Activated CD4-positive, alpha-beta memory T cell treated with anti-CD3 and anti-CD28 coated beads, Interleukin-2, amount 10 ng/mL, durations not matched to agents 7 days and 5 days (primary cell): ENCODE results near the gene BCAS3. TPM values are rescaled to one million over a fixed set of nuclear protein-coding genes. Genes with fewer than 3 reads are reported as not detected.
"Not testable (repeated sequence)": the region's sequence is repeated elsewhere in the genome, so short reads cannot be mapped to it uniquely, and the experiment has no call there.

Experiments used
- CTCF ChIA-PET: fragments of 350-600 bp; sonication (Branson Sonifier 250); formaldehyde crosslinking; loops from one replicate; lab custom pipeline; 2021; ENCODE audit warnings: antibody characterized with exemption, inconsistent platforms; lab: Charles Lee
- POLR2A ChIA-PET: fragments of 350-600 bp; sonication (Branson Sonifier 250); formaldehyde crosslinking; loops from one replicate; lab custom pipeline; 2021; ENCODE audit warnings: antibody characterized with exemption; lab: Charles Lee
- DNase-seq: peaks from one replicate; pipeline ENCODE4 v3.0.0-alpha.2; 2020
- H3K27ac Mint-ChIP-seq: one replicate; pipeline ENCODE4 v1.8.0; 2021; ENCODE audit warnings: mild to moderate bottlenecking, mixed read lengths
- H3K27me3 Mint-ChIP-seq: one replicate; pipeline ENCODE4 v1.8.0; 2021; ENCODE audit warnings: mixed read lengths
- H3K36me3 Mint-ChIP-seq: one replicate; pipeline ENCODE4 v1.8.0; 2021; ENCODE audit warnings: low read depth, mixed read lengths
- H3K4me1 Mint-ChIP-seq: one replicate; pipeline ENCODE4 v1.8.0; 2021; ENCODE audit warnings: mixed read lengths
- H3K4me3 Mint-ChIP-seq: one replicate; pipeline ENCODE4 v1.8.0; 2021; ENCODE audit warnings: mild to moderate bottlenecking, mixed read lengths
- H3K9me3 Mint-ChIP-seq: one replicate; pipeline ENCODE4 v1.8.0; 2021; ENCODE audit warnings: mixed read lengths
- total RNA-seq, 2 experiments: library from RNA; stranded (reverse); gene quantifications; one replicate each; pipeline ENCODE4 v1.2.3, GENCODE V29; 2021

The BCAS3 gene
- total RNA-seq, 2 experiments from 2014 or later, result 16.2 to 19.8 TPM

DNA sequence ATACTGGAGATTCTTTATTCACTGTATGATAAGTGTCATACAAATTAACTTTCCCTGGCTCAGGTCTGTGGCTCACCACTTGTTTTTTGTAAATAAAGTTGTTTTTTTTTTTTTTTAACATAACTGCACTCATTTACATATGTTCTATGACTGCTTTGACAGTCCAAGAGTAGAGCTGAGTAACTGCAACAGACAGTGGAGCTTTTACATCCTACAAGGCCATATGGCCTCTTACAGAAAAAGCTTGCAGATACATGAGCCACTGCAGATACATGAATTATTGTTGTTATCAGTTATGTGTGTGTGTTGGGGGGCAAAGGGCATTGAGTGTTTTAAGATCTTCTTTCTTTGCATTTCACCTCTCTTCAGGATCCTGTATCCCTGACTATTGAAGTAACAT, 311.7 kb downstream of the BCAS3 start:
- CTCF ChIA-PET, result interaction anchor here (0.7 kb wide), 1 partner anchor 128 kb away, joined by 3 read pairs; no protein-coding TSS in a partner anchor
- H3K4me3 Mint-ChIP-seq, result no peak overlapping the region
- H3K27ac Mint-ChIP-seq, result no peak overlapping the region
- no peak for DNase-seq
- no peaks in the 10 kb centered on the region for H3K4me1 Mint-ChIP-seq
- H3K36me3 Mint-ChIP-seq, result no peaks in the 10 kb centered on the region
- no peaks in the 10 kb centered on the region for H3K27me3 Mint-ChIP-seq
- POLR2A ChIA-PET, result no interaction called here
- H3K9me3 Mint-ChIP-seq, result no peaks in the 10 kb centered on the region

DNA sequence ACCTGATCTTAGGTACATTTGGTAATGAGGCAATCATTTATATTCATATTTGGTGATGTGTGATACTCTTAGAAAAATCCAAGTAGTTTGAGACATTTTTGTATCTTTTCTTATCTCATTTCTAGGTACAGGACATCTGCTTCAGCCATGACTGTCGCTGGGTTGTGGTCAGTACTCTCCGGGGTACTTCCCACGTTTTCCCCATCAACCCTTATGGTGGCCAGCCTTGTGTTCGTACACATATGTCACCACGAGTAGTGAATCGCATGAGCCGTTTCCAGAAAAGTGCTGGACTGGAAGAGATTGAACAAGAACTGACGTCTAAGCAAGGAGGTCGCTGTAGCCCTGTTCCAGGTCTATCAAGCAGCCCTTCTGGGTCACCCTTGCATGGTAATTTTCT, 312.2 kb downstream of the BCAS3 start:
- Mint-ChIP-seq H3K9me3 (no peaks in the 10 kb centered on the region), H3K4me1 (no peaks in the 10 kb centered on the region), H3K27ac (no peak overlapping the region), H3K36me3 (no peaks in the 10 kb centered on the region), H3K27me3 (no peaks in the 10 kb centered on the region), H3K4me3 (no peak overlapping the region)
- ChIA-PET POLR2A (no interaction called here), CTCF (no interaction called here)
- DNase-seq, result no peak

DNA sequence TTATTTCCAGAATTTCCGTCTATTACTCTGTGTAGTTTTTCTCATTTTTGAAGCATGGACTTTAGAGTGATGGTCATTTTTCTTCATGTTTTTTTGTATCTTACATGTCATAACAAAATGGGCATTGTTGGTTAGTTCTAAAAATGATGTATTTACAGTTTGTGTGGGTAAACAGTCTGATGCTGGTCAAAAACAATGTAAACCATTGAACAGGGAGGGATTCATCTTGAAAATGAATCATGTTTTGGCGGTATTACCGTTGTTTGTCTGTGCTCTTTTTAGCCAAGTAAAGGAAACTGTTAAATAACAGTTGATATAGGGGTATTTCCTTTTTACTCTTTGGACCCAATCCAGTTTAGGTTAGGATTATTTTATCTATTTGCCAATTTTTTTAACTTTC, 315.8 kb downstream of the BCAS3 start:
- ChIA-PET CTCF (no interaction called here), POLR2A (no interaction called here)
- Mint-ChIP-seq H3K4me1 (no peaks in the 10 kb centered on the region), H3K4me3 (no peak overlapping the region), H3K36me3 (no peaks in the 10 kb centered on the region), H3K9me3 (no peaks in the 10 kb centered on the region), H3K27ac (no peak overlapping the region), H3K27me3 (no peaks in the 10 kb centered on the region)
- no peak for DNase-seq

DNA sequence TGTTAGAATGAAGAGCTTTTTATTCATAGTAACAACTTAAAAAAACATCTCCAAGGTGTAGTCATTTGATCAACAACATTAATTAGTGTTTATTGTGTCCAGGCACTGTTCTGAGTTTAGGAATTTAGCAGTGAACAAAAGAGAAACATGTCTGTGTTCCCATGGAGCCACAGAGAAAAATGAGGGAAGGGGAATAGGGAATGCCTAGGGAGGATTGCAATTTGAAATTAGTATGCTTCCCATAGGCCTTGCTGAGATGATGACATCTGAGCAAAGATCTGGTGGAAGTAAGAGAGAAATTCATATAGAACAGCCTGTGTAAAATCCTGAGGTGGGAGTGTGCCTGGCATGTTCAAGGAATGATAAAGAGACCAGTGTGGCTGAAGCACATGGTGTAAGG, 318.0 kb downstream of the BCAS3 start:
- ChIA-PET CTCF (no interaction called here), POLR2A (no interaction called here)
- H3K27me3 Mint-ChIP-seq, result peaks cover 2% of the 10 kb centered on the region
- no peak overlapping the region for H3K4me3 Mint-ChIP-seq
- H3K4me1 Mint-ChIP-seq, result no peaks in the 10 kb centered on the region
- H3K27ac Mint-ChIP-seq, result no peak overlapping the region
- no peaks in the 10 kb centered on the region for H3K36me3 Mint-ChIP-seq
- no peaks in the 10 kb centered on the region for H3K9me3 Mint-ChIP-seq
- no peak for DNase-seq

DNA sequence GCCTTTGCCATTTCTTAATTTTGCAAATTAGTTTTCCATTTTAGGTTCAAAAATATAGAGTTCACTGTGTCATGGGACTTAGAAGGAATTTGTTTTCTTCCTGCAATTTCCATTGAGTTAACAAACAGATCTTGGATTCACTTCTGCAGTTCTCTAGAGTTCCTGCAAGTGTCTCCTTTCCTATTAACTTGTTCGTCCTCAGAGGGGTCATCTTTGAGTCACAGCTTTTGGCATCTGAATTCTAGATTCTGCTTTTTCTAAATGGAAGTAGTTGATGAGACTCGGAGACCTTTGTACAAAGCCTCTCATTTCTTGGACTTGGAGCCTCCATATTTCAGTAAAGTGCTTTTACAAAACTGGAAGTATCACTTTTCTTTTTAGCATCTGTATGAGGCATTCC, 323.3 kb downstream of the BCAS3 start:
- H3K4me3 Mint-ChIP-seq, result no peak overlapping the region
- no peak overlapping the region for H3K27ac Mint-ChIP-seq
- peaks cover 3% of the 10 kb centered on the region for H3K4me1 Mint-ChIP-seq
- peaks cover 2% of the 10 kb centered on the region for H3K36me3 Mint-ChIP-seq
- CTCF ChIA-PET, result interaction anchor here (0.9 to 3.6 kb wide), 7 partner anchors 29 to 412 kb away, joined by 3 to 19 read pairs (median 4); no protein-coding TSS in a partner anchor
- peaks cover 2% of the 10 kb centered on the region for H3K27me3 Mint-ChIP-seq
- POLR2A ChIA-PET, result no interaction called here
- DNase-seq, result no peak
- no peaks in the 10 kb centered on the region for H3K9me3 Mint-ChIP-seq

DNA sequence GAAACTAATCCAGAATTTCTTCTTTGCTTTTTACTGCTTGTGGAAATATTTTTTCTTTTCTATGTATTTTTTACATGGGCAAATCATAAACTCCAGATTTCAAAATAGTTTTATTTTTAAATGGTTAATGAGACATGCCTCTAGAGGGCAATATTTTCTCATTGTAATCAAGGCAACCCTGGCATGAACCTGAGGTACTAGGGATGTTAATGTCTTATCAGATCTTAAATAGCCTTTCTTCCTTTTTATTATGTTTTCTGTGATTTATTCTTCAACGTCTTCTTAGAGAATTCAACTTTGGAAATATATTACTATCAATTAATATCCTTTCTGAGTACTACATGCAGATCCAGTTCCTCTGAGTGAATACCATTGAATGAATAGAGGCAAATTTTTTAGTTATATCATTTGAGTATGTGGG, 324.7 kb downstream of the BCAS3 start:
- peaks cover 2% of the 10 kb centered on the region for H3K36me3 Mint-ChIP-seq
- POLR2A ChIA-PET, result no interaction called here

DNA sequence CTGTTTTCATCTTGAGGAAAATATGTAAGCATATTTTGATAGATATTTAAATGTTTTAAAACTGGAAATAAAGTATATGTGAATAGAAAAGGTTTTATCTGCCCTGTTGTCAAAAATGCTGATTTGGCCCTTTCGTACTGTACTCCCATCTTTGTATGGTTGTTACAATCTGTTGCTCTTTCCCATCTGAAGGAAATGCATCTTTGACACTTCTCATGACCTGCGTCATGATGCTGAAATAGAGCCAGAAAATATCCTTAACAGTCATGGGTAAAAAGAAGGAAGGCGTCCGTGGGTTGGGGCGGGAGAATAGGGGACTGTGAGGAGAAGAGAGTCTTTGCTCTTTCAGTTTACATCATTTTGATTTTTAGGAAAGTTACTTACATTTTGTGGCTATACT, 327.7 kb downstream of the BCAS3 start:
- no peak for DNase-seq
- H3K27me3 Mint-ChIP-seq, result no peaks in the 10 kb centered on the region
- no peak overlapping the region for H3K27ac Mint-ChIP-seq
- ChIA-PET CTCF (no interaction called here), POLR2A (no interaction called here)
- H3K4me1 Mint-ChIP-seq, result peaks cover 3% of the 10 kb centered on the region
- no peak overlapping the region for H3K4me3 Mint-ChIP-seq
- H3K36me3 Mint-ChIP-seq, result peaks cover 2% of the 10 kb centered on the region
- no peaks in the 10 kb centered on the region for H3K9me3 Mint-ChIP-seq

More for the DNA sequence above, 324.7 kb downstream of the BCAS3 start:
- Mint-ChIP-seq H3K27me3 (peaks cover 2% of the 10 kb centered on the region), H3K9me3 (no peaks in the 10 kb centered on the region), H3K27ac (no peak overlapping the region), H3K4me1 (peaks cover 3% of the 10 kb centered on the region), H3K4me3 (no peak overlapping the region)
- CTCF ChIA-PET, result interaction anchor here (1.8 kb wide), 1 partner anchor 31 kb away, joined by 6 read pairs; no protein-coding TSS in a partner anchor
- no peak for DNase-seq

DNA sequence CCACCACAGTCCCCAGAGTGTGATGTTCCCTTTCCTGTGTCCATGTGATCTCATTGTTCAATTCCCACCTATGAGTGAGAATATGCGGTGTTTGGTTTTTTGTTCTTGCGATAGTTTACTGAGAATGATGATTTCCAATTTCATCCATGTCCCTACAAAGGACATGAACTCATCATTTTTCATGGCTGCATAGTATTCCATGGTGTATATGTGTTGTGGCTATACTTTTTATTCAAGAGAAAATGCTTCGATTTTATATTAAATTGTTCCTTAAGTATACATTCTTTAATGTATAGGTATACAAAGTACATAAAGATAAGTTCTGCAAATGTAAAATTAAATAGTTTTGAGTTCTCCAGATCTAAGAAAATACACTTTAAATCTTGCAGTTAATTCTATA, 328.3 kb downstream of the BCAS3 start:
- H3K9me3 Mint-ChIP-seq, CTCF ChIA-PET, POLR2A ChIA-PET, DNase-seq, H3K4me3 Mint-ChIP-seq, H3K27ac Mint-ChIP-seq, H3K36me3 Mint-ChIP-seq, H3K27me3 Mint-ChIP-seq, H3K4me1 Mint-ChIP-seq: not testable (repeated sequence)

DNA sequence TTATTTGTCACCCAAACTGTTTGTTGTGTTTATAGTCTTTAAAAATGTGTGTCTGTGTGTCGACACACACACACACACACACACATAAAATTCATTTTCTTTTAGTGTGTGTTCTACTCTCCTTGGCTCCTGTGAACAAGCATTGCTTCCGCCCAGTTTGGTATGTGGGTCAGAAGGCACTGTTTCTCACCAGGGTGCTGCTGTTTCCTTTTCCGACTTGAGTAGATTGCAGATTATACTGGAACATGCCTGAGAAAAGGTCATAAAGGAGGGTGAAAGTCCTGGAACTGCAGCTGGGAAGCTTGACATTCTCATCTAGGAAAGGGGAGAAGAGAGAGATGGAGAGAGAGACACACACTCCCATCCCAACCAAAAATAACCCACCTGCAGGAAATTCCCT, 330.3 kb downstream of the BCAS3 start:
- Mint-ChIP-seq H3K9me3 (no peaks in the 10 kb centered on the region), H3K27ac (no peak overlapping the region), H3K36me3 (peaks cover 2% of the 10 kb centered on the region), H3K4me3 (no peak overlapping the region), H3K4me1 (peaks cover 1% of the 10 kb centered on the region), H3K27me3 (no peaks in the 10 kb centered on the region)
- ChIA-PET CTCF (no interaction called here), POLR2A (no interaction called here)
- no peak for DNase-seq

DNA sequence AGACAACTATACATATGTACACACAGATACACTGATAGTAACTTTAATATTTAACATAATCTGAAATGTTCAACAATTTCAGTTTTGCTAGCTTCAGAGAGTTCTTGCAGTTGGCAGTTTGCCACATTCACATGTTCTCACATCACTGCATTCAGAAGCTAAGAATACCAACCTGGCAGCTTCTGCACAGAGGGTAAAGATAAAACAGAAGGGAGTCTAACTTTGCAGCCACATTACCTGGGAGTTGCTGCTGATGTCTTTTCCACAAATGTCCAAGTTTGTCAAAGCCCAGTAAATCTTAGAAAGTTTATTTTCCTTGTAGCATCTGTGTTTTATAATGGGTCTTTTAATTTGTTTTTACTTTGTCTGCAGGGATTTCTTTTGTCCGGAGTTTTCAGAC, 332.0 kb downstream of the BCAS3 start:
- Mint-ChIP-seq H3K27me3 (no peaks in the 10 kb centered on the region), H3K9me3 (no peaks in the 10 kb centered on the region), H3K27ac (no peak overlapping the region), H3K4me1 (no peaks in the 10 kb centered on the region), H3K36me3 (peaks cover 2% of the 10 kb centered on the region), H3K4me3 (no peak overlapping the region)
- CTCF ChIA-PET, result interaction anchor here (0.7 kb wide), 1 partner anchor 683 kb away, joined by 3 read pairs; no protein-coding TSS in a partner anchor
- POLR2A ChIA-PET, result no interaction called here
- no peak for DNase-seq

DNA sequence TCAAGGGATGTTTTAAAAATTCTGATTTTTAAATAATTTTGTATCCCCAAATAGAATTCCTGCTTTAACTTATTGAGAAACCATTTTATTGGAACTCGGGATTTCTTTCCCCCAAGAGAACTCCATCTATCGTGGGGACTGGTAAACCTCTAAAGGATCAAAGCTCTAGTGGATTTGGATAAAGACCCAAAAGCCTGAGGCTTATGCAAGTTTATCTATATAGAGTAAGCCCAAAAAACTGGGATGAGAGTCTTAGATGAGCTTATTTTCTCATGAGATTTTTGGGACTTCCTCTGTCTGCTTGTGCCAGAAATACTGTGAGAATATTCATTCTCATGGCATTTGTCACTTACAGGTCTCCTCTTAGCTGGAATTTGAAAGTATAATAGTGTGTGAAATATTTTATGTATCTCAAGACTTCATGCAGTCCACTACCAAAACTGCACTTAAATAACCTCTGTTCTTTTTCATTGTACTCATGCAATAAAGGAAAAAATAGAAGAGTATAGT, 333.1 kb downstream of the BCAS3 start:
- POLR2A ChIA-PET, result no interaction called here

DNA sequence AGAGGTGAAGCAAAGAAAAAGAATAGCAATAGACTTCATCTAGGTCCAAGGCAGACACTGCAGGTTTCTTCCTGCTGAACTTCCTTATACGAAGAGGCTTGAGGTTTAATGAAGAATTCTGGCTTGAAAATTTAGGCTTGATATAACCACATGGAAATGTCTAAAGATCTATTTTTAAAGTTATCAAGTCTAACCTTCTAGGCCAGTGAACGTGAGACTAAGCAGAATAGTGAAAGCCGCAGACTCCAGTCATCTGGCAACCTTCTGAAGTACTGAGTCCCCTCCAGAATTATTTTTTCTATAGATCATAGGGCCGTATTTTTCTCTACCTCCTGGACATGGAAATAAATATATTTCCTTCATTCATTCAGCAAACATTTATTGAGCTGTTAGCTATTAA, 333.6 kb downstream of the BCAS3 start:
- Mint-ChIP-seq H3K4me1 (no peaks in the 10 kb centered on the region), H3K4me3 (no peak overlapping the region), H3K36me3 (no peaks in the 10 kb centered on the region), H3K27ac (no peak overlapping the region), H3K27me3 (no peaks in the 10 kb centered on the region), H3K9me3 (no peaks in the 10 kb centered on the region)
- ChIA-PET CTCF (interaction anchor here (1.0 kb wide), 1 partner anchor 17 kb away, joined by 3 read pairs; no protein-coding TSS in a partner anchor), POLR2A (no interaction called here)
- DNase-seq, result no peak

More for the DNA sequence above, 333.1 kb downstream of the BCAS3 start:
- H3K27ac Mint-ChIP-seq, result no peak overlapping the region
- H3K27me3 Mint-ChIP-seq, result no peaks in the 10 kb centered on the region
- DNase-seq, result no peak
- no peaks in the 10 kb centered on the region for H3K9me3 Mint-ChIP-seq
- H3K4me1 Mint-ChIP-seq, result no peaks in the 10 kb centered on the region
- H3K4me3 Mint-ChIP-seq, result no peak overlapping the region
- H3K36me3 Mint-ChIP-seq, result no peaks in the 10 kb centered on the region
- CTCF ChIA-PET, result interaction anchor here (1.0 kb wide), 1 partner anchor 17 kb away, joined by 3 read pairs; no protein-coding TSS in a partner anchor

DNA sequence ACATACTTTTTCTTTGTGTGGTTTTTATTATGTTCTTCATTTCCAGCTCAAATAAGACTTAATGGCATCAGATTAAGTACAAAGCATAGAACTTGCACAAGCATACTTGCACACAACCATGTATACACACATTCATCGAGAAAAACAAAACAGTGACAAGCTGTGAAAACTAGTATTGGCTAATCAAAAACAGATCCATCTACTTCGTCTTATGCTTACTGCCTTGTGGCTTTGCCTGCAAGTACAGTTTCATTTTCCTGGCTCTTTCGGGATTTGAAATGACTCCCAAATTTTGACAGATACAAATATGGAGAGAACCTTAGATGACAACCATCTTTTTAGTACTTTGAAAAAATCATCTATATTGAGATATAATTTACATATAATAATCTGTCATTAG, 338.3 kb downstream of the BCAS3 start:
- no peak overlapping the region for H3K27ac Mint-ChIP-seq
- no peak for DNase-seq
- no peaks in the 10 kb centered on the region for H3K9me3 Mint-ChIP-seq
- ChIA-PET CTCF (no interaction called here), POLR2A (no interaction called here)
- H3K27me3 Mint-ChIP-seq, result no peaks in the 10 kb centered on the region
- H3K4me3 Mint-ChIP-seq, result no peak overlapping the region
- H3K36me3 Mint-ChIP-seq, result no peaks in the 10 kb centered on the region
- H3K4me1 Mint-ChIP-seq, result peaks cover 3% of the 10 kb centered on the region

DNA sequence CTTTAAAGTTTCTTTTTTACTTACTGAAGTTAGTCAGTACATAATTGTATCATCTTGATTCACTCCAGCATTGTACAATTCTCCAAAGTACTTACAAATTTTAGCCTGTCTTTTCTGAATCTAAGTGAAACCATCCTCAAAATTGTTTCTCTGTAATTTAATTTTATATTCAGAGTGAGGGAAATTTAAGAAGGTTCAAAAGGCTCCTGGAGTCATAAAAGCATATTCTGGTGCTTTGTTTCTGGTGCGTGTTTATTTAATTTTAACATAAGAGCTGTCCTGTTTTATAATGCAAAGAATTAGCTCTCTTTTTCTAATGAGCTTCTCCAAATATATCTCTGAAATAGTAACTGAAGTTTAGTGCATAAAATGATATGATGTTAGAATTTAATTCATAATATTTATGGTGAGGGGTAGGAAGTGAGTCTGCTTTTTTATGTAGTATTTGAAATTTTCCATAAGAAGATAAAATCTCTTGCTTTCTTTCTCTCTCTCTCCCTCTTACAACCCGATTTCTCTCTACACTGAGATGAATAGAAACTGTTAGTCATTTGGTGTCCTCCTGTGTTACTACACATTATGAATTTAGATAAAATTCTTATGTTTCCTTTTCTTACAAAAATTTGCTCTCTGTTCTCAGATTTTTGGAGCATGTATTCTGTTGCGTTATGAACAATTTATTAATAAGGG, 339.8 kb downstream of the BCAS3 start:
- Mint-ChIP-seq H3K4me3 (no peak overlapping the region), H3K9me3 (no peaks in the 10 kb centered on the region), H3K27me3 (no peaks in the 10 kb centered on the region), H3K4me1 (peaks cover 4% of the 10 kb centered on the region), H3K27ac (no peak overlapping the region), H3K36me3 (no peaks in the 10 kb centered on the region)
- ChIA-PET POLR2A (no interaction called here), CTCF (no interaction called here)
- no peak for DNase-seq
